ENCODE data around the gene NELFE.

- TF ChIP-seq CTCF (IDR thresholded peaks at IDR 0.05) (no peak), POLR2A (IDR thresholded peaks at IDR 0.05) (no peak)
Observed at GRCh38 chr6:31908791-31909190, 50.0 kb downstream of the NELFE start.

Data from lower leg skin (tissue), 3 donors.